ENCODE results near the gene SKAP1.
"Not testable (repeated sequence)": the region's sequence is repeated elsewhere in the genome, so short reads cannot be mapped to it uniquely, and the experiment has no call there.

SKAP1 gene

DNA sequence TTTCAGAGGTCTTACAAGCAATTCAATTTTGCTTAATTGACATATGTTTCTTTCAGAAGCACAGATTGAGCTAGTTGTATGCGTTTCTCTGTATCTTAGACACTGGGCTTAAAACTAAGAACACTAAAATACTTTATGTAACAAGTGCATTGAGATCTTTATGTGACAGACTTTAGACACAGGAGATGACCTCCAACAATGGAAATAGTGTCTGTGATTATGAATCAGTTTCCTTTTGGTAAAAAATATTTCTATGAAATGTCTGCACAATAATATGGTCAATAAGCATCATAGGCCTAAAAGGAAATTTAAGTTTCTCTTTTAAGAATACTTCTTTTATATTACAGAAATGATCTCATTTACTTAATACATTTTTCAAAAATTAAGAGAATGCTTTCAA is 153.2 kb downstream of the SKAP1 start:
- no peak for FAIRE-seq

DNA sequence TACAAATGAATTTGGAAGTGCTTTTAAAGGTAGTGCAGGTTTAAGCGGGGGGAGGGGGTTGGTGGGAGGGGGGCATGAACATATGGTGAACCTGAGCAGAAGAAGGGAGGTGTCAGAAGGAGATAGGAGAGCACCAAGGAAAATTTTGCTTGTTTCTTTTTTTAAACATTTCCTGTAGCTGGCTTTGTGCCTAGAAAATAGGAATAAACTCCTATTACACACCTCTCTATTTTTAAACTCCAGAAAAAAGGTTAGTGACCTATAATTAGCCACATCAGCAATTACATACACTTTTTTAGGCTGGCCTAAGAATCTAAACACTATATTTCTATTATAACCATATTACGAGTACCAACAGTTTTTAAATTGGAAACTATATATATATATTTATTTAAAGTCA is 159.1 kb downstream of the SKAP1 start:
- FAIRE-seq = peak; percentile 13

DNA sequence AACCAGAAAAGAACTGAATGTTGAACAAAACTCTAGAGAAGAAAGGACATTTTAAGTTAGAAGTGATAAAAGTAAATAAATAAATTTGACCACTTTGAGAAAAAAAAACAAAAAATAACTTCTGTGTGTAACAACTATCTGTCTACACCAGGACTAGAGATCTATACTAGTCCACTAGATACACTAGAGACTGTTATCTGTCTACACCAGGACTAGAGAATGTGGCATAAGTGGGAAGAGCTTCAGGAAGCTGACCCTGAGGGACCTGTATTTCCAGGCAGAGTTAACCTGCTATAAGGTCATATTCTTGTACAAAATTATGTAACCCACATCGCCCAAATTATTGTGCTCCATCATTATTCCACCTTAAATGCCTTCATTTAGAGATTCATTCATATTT is 160.8 kb downstream of the SKAP1 start:
- FAIRE-seq = no peak

DNA sequence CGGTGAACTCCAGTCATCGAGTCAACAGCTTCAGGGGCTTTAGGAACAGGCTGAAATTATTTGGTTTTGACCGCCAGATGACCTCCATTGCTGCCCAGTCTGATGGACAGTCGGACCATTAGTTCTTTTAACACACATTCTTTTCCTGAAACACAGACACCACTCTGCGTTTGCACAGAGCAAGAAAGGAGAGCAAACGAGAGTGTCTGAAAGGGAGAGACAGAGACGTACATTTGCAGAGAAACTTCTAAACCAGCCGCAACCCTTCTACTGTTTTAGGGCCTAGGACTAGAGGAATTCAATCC is 166.3 kb downstream of the SKAP1 start:
- FAIRE-seq = no peak

DNA sequence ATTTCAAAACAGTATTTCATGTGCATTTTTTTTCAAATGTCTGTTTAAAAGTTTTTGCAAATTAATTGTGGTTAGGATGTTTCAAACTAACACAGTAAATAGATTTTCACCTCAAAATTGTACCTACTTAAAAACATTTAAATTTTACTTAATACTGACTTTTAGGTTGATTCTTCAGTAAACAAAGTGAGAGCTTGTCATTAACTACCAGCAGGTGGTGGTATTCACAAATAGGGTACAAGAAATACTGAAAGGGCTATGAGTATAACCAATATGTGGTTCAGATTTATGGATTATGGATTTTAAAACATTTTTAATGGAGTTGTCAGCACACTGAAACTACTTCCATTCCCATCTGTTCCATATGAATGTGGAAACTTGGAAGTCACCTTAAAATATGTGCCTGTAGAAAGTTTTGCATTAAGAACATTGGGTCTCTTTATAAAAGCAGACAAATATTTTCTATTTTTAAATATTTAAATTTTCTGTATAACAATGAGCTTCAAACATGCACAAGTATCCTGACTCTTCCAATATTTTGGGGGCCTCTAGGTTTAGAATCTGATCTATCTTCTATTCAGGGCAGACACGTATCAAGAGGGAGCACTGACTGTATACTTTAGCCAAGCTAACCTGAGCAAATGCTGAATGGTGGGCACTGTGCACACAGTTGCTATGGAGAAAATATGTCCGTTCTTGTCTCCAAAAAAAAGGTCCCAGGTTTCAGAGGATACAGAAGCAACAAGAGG is 166.9 kb downstream of the SKAP1 start:
- peak; percentile 94 for FAIRE-seq

DNA sequence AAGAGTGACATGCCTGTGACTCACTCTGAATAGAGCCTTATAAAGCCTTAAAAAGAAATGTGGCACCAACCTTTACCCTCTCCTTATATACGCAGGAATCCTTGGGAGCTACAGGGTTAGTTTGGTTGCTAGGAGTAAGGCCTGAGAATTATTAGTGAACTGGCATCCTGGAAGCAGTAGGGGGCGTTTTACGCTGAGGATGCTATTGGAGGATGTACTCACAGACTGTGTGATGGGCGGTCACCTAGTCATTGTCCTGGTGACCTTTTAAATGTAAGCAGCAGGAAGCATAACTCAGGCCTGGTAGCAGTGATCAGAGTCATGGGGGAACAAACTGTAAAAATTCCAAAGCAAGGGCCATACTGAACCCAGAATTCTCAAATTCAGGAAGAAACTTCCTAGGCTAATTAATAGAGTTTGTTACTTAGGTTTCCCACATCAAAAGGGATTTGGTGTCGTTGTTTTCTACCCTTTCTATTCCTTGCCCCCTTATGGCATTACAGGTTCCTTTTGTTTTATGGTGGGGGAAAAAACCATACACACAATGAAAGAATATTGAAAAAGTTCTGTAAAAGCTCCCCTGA is 168.6 kb downstream of the SKAP1 start:
- FAIRE-seq = peak; percentile 85

DNA sequence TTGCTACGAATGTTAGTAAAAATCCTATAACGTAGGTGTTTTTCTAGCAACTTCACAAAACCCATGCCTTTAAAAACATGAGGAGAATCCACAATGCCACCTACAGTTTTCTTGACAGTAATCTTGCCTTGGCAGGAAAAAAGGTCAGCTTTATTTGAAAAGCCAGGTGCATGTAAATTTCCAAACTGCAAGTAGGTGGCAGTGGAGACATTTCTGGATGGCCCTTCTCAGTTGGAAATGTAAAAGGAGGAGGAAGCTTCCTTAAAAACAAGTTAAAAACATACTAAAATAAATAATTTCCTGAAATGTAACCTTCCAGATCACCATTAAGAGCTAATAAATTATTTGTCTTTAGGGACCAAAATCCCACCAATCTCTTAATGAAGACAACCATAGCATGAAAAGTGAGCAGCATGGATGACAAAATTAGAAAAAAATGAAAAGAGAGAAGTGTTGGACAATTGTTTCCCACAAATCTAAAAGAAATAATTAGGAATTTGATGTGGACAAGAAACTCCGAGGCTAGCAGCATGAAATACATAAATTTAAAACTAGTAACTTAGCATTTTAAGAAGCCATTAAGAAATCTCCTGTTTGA is 170.2 kb downstream of the SKAP1 start:
- peak; percentile 99 for FAIRE-seq

DNA sequence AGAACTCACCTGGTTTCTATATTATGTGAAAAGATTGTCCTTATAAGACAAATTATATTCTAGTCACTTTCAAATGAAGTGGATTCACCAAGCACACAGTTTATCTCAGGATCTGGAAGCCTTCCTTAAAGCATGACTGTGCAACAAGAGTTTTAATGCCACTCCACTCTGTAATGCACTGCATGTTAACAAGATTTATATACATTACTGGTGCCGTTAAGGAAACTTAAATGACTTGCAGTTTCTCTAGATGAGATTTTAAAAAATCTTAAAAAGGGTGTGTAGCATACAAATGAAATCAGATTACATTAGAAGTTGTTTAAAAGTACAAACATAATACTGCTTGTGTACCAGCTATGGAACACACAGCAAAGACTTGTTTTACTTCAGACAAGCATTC is 171.7 kb downstream of the SKAP1 start:
- no peak for FAIRE-seq

DNA sequence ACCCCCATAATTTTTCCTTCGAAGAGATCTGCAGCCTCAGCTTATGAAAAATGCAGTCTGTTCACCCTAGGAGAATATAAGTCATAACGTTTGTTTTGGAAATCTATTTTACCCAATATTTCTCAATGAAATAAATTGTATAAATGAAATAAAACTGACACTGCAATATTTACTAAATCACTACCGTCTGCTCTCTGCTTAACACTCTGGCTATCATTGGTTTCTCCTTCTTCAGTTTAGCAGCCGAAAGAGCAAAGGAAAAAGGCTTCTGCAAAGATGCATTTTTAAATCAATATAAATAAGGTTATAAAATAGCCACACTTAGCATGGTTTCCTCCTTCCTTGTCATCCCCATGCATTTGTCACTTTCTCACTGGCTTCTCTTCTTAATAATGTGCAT is 174.3 kb downstream of the SKAP1 start:
- no peak for FAIRE-seq

DNA sequence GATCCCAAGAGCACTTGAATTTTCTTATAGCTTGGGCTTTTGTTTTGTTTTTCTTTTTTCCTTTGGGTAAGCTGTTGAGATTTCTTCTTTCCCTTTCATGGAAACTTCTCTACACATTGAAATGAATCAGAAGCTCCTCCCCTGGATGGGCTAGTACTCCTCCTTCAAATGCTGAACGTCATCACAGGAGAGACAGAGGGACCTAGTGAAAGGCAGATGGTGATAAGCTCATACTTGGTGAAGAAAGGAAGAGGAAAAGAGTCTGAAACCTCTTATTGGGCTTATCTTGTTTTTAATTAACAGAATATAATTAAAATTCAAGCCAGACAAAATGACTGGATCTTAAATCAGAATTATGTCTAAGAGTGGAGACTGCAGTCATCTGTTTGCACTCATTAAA is 175.1 kb downstream of the SKAP1 start:
- FAIRE-seq = peak; percentile 95

DNA sequence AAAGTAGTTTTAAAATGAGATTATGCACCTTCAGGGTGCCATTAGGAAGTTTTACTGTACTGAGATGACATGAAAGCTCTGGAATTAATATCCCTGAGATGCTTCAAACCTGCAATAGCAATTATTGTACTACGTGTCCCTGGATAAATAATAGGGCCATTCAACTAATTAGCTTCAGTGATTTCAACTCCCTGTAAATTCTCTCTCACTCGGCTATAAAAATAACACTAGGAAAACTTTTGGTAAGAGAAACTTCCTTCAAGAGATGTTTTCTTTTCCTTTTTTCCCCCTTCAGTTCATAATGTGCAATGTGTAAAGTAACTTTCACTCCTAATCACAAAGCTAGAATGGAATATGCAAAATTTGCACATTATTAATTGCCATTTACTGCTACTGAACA is 176.0 kb downstream of the SKAP1 start:
- FAIRE-seq = no peak

DNA sequence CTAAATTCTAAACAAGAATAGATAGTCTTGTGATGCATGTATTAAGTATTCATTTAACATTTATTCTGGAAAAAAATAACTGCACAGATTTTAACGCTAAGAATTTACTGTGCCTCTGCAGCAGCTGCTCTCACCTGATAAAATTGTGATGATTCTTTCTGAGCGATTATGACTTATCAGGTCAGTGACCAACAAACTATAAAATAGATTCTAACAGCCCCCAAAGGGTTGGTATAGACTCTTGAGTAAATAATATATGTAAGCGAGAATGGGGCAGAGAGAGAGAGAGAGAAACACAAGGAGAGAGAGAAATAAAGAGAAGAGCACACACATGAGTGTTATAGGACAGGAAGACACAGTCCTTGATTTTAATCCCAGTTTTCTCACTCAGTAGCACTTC is 178.1 kb downstream of the SKAP1 start:
- no peak for FAIRE-seq

DNA sequence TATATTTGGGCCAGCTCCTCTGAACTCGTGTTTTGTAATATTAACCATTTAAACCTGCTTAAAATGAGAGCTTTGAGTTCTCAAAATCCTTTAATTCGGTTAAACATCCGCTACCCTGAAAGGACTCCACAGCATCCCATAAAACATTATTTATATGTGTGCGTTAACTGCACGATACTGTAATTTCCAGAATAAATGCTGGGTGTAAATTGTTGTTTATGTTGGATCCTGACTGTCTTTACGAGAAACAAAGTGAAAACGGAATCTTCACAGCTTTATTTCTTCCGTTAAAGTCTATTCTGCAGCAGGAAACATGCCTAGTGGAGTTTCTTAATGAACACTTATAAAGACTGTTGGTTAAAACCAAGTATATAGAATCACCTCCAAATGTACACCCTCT is 179.1 kb downstream of the SKAP1 start:
- FAIRE-seq = peak; percentile 90

DNA sequence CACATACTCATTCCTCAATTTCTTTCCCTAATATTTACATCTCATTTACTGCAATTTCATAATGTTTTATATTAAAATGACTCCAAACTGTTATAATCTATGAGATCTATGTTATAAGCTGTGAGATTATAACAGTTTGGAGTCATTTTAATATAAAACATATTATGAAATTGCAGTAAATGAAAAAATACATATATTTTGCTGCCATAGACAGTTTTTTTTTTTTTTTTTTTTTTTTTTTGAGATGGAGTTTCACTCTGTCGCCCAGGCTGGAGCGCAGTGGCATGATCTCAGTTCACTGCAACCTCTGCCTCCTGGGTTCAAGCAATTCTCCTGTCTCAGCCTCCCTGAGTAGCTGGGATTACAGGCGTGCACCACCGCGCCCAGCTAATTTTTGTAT is 180.0 kb downstream of the SKAP1 start:
- FAIRE-seq = not testable (repeated sequence)

DNA sequence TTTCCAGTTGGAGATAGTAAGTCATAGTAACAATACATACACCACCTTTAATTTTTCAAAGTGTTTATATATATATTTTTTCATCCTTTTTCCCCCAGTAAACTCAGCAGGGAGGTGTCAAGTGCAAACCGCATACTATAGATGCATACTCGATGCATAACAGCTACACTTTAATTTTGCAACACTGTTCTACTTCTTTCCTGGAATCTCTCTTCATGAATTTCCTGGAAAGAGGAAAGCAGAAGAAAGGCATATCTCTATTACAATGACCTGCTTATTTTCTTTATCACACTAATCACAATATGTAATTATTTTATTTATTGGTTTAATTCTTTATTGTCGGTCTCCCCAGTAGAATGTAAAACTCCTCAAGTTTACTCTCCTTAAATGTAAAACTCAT is 182.4 kb downstream of the SKAP1 start:
- no peak for FAIRE-seq

DNA sequence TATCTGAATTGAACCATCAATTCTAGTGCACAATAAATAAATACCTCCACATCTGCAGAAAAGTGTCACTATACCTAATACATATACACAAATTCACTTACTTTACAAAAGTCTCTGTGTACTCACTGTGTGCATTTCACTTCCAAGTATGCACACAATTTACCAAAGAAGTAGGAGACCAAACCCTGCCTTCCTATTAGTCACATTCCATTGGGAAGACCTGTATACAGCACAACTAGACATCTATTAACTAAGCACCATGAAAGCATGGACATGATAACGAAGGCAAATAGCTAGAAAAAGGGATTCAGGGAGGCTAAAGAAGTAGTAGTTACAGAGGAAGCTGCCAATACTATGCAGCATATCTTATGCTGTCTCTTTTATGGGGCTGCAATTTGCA is 183.0 kb downstream of the SKAP1 start:
- FAIRE-seq = no peak

DNA sequence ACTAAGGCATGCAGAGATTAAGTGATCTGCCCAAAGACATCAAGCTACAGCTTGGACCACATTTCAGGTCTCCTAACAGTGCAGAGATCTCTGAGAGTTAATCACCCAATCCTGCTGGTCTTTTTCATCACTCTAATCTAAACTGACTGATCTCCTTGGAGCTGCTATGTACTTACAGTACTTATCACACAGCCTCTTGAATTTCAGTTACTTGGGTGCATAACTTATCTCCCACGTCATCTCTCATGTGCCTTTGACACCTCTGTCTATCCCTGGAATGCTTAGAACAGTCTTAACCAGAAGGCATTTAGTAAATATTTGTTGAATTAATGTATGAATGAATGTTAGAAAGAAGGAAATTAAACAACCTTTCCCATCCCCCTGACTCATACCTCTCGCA is 183.4 kb downstream of the SKAP1 start:
- peak; percentile 99 for FAIRE-seq

DNA sequence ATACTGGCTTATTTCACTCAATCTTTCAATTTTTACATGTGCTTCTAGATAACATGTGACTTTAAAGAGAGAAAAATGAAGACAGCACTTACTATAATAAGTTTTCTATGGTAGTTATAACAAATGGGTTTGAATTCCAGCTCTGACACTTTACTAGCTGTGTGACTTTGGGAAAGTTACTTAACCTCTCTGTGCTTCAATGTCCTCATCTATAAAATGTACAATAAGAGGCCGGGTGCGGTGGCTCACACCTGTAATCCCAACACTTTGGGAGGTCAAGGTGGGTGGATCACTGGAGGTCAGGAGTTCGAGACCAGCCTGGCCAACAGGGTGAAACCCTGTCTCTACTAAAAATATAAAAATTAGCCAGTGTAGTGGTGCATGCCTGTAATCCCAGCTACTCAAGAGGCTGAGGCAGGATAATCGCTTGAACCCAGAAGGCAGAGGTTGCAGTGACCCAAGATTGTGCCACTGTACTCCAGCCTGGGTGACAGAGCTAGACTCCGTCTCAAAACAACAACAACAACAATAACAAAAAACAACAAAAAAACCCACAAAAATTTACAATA is 184.5 kb downstream of the SKAP1 start:
- not testable (repeated sequence) for FAIRE-seq

DNA sequence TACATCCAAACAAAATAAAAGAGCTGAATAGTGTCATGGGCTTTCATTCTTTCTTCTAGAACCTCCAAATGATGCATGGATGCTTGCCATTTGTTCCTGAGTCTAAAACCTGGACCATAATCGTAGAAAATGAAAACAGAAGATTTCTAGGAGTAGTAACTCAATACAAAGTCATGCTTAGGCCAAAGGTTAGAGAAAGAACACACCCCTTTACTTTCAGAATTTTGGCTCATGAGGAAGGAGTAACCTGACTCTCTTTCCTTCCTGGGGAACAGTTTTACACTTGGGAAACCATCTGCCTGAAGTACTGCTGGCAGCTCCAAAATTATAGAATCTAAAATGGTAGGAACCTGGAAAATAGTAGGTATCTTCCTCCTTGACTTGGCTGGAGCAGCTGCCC is 185.2 kb downstream of the SKAP1 start:
- FAIRE-seq = peak; percentile 90

DNA sequence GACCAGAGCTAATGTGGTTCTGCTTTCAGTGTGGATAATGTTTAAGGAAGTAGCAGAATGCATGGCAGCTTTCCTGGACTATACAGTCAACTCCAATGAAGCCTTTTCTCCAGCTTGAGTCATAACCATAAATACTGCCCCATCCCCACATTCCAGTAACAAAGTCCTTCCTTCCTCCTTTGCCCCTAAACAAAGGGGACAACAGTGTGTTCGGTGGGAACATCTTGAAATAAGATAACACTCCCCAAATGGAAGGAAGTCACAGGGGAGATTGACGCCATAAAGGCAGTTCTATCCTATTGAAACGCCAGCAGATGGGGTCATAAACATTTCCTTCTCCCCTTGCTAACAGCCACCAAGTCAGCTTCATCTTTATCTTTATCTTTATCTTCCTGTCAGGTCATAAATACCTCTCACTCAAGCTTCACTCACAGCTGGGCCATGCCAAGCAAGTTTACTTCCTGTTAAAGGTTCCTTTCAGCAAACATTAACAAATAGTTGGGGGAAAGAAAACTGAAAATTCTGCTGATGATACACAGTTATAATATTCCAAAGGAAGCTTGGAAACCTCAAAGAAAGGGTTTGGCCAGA is 185.8 kb downstream of the SKAP1 start:
- no peak for FAIRE-seq

DNA sequence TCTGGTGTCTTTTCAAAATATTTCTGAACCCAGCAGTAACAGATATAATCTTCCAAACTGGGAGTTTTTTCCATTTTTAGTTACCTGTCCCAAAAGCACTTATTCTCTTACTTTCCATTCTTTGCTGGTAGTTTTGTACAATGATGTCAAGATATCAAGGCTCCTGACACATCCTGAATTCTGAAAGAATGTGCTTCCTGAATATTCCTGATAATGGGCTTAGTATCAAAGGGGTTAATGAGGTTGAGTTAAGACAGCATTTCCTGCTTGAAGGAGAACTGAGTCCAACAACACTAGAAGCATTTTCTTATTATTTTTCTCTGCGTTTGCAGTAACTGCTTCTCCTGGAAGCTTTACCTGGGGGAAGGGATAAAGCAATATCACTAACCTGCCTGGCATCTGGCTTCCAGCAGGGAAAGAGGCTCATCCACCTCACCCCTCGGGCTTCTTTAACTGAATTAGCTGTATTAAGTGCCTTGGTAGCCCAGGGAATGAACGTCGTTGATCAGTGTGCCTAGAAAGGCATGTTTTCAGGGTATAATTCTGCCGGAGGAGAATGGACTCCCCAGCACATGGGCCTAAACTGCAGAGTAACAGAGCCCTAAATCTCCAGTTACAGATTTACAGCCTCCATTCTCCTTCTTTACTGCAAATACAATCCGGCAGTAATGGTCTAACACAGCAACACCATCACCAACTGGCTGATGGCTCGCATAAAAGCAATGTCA is 188.1 kb downstream of the SKAP1 start:
- FAIRE-seq = no peak

DNA sequence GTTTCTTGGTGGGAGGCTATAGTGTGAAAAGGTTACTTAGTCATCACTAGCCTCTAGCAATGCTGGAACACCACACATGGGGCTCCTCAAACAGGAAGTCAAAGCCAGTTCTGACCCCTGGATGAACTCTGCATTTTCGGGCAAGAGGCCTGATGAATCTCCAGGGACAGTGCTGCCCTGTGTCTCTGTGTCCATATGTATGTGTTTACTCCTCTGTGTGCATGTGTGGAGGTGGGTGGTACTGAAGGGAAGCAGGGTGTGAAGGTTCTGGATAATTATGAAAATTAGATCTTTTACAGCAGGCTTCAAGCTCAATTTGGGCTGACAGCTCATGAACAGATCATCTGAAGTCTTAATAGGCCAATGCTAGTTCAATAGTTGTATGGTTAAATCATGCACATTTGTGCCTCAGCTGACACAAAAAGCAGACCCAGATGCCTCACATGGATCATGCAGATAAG is 188.9 kb downstream of the SKAP1 start:
- no peak for FAIRE-seq

DNA sequence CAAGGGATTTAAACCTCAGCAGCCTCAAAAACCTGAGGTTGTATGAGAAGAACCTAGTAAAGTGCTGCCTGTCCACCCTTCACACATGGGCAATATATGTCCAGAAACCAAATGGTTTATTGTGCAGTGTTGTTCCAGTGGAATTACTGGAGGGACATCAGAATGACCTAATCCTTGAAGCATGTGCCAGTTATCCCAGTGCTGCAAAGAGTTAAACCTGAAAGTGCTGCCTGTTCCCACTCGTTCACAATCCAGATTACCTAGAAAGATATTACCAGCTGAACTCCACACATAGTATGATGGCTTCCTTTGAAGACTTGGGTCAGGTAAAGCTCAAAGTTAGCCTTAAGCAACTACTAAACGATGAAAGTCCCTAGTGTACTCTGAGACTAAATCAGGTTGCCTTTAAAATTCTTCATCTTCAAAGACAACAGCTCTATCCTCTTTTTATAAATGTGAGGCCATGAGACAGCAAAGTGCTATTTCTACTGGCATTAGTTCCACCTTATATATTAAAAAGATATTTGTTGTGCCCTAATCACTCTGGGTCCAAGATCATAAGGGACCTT is 189.4 kb downstream of the SKAP1 start:
- peak; percentile 96 for FAIRE-seq

Data from G401.6 (cell line).